ENCODE results near the gene NUAK2.
A peak's percentile ranks its signal among the peaks of the same experiment; 100 is the strongest.
"Not testable (repeated sequence)": the region's sequence is repeated elsewhere in the genome, so short reads cannot be mapped to it uniquely, and the experiment has no call there.

Gene NUAK2

GRCh38 chr1:205296154-205296553, 25.4 kb downstream of the NUAK2 start:
- DNase-seq (ENCODE audit: low read depth) = no peak

GRCh38 chr1:205294934-205295333, 26.6 kb downstream of the NUAK2 start:
- DNase-seq (ENCODE audit: low read depth) = no peak

GRCh38 chr1:205294175-205294917, 27.2 kb downstream of the NUAK2 start:
- DNase-seq (ENCODE audit: low read depth) = peak; percentile 56

GRCh38 chr1:205293350-205294074, 28.0 kb downstream of the NUAK2 start:
- DNase-seq (ENCODE audit: low read depth) = no peak

- DNase-seq (ENCODE audit: low read depth) = no peak
Measured at GRCh38 chr1:205291596-205291995, 29.9 kb downstream of the NUAK2 start.

- DNase-seq (ENCODE audit: low read depth) = no peak
Measured at GRCh38 chr1:205287767-205288559, 33.6 kb downstream of the NUAK2 start.

- DNase-seq (ENCODE audit: low read depth) = no peak
Measured at GRCh38 chr1:205287076-205287475, 34.5 kb downstream of the NUAK2 start.

- DNase-seq (ENCODE audit: low read depth) = no peak
Measured at GRCh38 chr1:205286335-205286950, 35.1 kb downstream of the NUAK2 start.

- no peak for DNase-seq (ENCODE audit: low read depth)
Measured at GRCh38 chr1:205285381-205286101, 36.0 kb downstream of the NUAK2 start.

GRCh38 chr1:205284420-205285144, 37.0 kb downstream of the NUAK2 start:
- peak; percentile 94 for DNase-seq (ENCODE audit: low read depth)

- no peak for DNase-seq (ENCODE audit: low read depth)
Measured at GRCh38 chr1:205283270-205284147, 38.0 kb downstream of the NUAK2 start.

- DNase-seq (ENCODE audit: low read depth) = not testable (repeated sequence)
Measured at GRCh38 chr1:205280666-205281395, 40.7 kb downstream of the NUAK2 start.

- no peak for DNase-seq (ENCODE audit: low read depth)
Measured at GRCh38 chr1:205279986-205280385, 41.6 kb downstream of the NUAK2 start.

GRCh38 chr1:205276689-205277065, 44.9 kb downstream of the NUAK2 start:
- no peak for DNase-seq (ENCODE audit: low read depth)

GRCh38 chr1:205275916-205276688, 45.4 kb downstream of the NUAK2 start:
- no peak for DNase-seq (ENCODE audit: low read depth)

GRCh38 chr1:205275133-205275532, 46.4 kb downstream of the NUAK2 start:
- DNase-seq (ENCODE audit: low read depth) = no peak

- DNase-seq (ENCODE audit: low read depth) = no peak
Measured at GRCh38 chr1:205274041-205274691, 47.4 kb downstream of the NUAK2 start.

GRCh38 chr1:205273551-205273982, 48.0 kb downstream of the NUAK2 start:
- DNase-seq (ENCODE audit: low read depth) = no peak
